GM21515 (cell line): ENCODE measurements around the gene TRIM6.

Experiments used
- ATAC-seq: cut with Tn5 transposase; IDR thresholded peaks from one replicate; pipeline ENCODE4 v1.9.1; 2021; ENCODE audit not compliant: unreplicated experiment

Gene TRIM6

GRCh38 chr11:5658318-5658717 lies 61.9 kb downstream of the TRIM6 start:
- no peak for ATAC-seq
